PC-3 (cell line): ENCODE data around the gene GLRA2.

Experiments used
- EZH2 ChIP-seq: fragments of 300-600 bp; sonication (generic); IDR thresholded peaks from one replicate; pipeline ENCODE4 v1.6.1; 2017; ENCODE audit warnings: antibody characterized with exemption, mild to moderate bottlenecking, low read length; ENCODE audit not compliant: unreplicated experiment
- EZH2phosphoT487 ChIP-seq: fragments of 300-600 bp; sonication (generic); IDR thresholded peaks from 2 replicates; pipeline ENCODE4 v1.6.1; 2018; ENCODE audit warnings: mild to moderate bottlenecking, antibody characterized with exemption, low read length, borderline replicate concordance
- TF ChIP-seq, protein P1 (sequence below): fragments of 300-600 bp; sonication (generic); conservative IDR thresholded peaks from 2 replicates; pipeline ENCODE4 v1.5.1; 2017; ENCODE audit warnings: antibody characterized with exemption, low read depth, mild to moderate bottlenecking, low read length

DNA sequence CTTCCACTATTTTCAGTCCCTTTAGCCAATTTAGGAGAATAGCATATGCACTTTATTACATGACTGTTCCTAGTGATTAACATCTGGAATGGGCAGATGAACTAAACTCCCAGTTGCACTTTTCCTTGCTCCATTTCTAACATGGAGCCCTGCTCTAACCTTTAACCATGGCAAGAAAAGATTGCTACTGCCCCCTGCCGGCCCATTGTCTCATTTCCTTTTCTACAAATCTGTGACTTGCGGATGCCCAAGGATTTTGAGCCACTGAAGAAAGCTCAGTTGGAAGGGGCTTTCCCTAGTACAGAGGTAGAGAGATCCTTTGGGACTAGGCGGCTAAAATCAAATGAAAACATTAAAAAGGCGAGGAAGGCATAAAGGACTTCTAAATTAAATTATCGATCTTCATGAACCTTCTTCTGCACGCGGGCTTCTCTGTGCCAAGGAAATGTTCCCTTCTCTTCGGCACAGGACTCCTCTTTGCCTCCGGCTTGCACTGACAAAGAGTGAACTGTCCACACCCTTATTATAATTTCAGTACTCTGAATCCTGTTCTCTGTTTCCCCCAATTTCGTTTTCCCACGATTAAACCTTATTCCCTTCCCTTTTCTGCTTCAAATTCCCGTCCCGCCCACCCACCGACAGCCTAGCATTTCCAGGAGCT lies 577 bp upstream of the GLRA2 start:
- TF ChIP-seq, protein P1, sequence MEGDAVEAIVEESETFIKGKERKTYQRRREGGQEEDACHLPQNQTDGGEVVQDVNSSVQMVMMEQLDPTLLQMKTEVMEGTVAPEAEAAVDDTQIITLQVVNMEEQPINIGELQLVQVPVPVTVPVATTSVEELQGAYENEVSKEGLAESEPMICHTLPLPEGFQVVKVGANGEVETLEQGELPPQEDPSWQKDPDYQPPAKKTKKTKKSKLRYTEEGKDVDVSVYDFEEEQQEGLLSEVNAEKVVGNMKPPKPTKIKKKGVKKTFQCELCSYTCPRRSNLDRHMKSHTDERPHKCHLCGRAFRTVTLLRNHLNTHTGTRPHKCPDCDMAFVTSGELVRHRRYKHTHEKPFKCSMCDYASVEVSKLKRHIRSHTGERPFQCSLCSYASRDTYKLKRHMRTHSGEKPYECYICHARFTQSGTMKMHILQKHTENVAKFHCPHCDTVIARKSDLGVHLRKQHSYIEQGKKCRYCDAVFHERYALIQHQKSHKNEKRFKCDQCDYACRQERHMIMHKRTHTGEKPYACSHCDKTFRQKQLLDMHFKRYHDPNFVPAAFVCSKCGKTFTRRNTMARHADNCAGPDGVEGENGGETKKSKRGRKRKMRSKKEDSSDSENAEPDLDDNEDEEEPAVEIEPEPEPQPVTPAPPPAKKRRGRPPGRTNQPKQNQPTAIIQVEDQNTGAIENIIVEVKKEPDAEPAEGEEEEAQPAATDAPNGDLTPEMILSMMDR: peak; percentile 69
- TF ChIP-seq EZH2 (no peak), EZH2phosphoT487 (no peak)
